HL-60 (cell line): ENCODE results near the gene ZBTB47.

Experiments used
- DNase-seq, 2 experiments: peaks; one replicate each; pipeline ENCODE4 v3.0.0-alpha.2; 2010 to 2020; ENCODE audit warnings: low read depth in 1 of 2, low spot score in 1 of 2
- H3K27ac ChIP-seq: fragments of 250-450 bp; sonication (Bioruptor Pico); replicated peaks from 2 replicates; pipeline ENCODE4 v1.5.1; 2020; ENCODE audit warnings: mild to moderate bottlenecking, moderate library complexity
- H3K27me3 ChIP-seq: fragments of 250-450 bp; sonication (Bioruptor Pico); 2 replicates; pipeline ENCODE4 v1.5.1; 2021; ENCODE audit warnings: mild to moderate bottlenecking, moderate library complexity; ENCODE audit not compliant: insufficient read depth, poor library complexity, severe bottlenecking
- H3K4me3 ChIP-seq: replicated peaks from 2 replicates; pipeline ENCODE4 v1.5.1; 2011; ENCODE audit warnings: mild to moderate bottlenecking, control low read depth, low read length; ENCODE audit not compliant: insufficient read depth
- CTCF ChIP-seq: IDR thresholded peaks from one replicate; pipeline ENCODE4 v1.5.1; 2011; ENCODE audit warnings: low read length, control low read depth, inconsistent platforms; ENCODE audit not compliant: insufficient read depth
- GABPA ChIP-seq: IDR thresholded peaks from 2 replicates; pipeline ENCODE4 v1.6.1; 2012; ENCODE audit warnings: low read depth
- POLR2AphosphoS5 ChIP-seq: IDR thresholded peaks from 2 replicates; pipeline ENCODE4 v1.6.1; 2012; ENCODE audit warnings: low read depth
- SPI1 ChIP-seq: IDR thresholded peaks from 2 replicates; pipeline ENCODE4 v1.6.1; 2012; ENCODE audit warnings: low read depth, mild to moderate bottlenecking, borderline replicate concordance
- TF ChIP-seq, protein P1 (sequence below): IDR thresholded peaks from 2 replicates; pipeline ENCODE4 v1.6.1; 2012; ENCODE audit warnings: low read depth; ENCODE audit not compliant: insufficient replicate concordance

ZBTB47 gene

DNA sequence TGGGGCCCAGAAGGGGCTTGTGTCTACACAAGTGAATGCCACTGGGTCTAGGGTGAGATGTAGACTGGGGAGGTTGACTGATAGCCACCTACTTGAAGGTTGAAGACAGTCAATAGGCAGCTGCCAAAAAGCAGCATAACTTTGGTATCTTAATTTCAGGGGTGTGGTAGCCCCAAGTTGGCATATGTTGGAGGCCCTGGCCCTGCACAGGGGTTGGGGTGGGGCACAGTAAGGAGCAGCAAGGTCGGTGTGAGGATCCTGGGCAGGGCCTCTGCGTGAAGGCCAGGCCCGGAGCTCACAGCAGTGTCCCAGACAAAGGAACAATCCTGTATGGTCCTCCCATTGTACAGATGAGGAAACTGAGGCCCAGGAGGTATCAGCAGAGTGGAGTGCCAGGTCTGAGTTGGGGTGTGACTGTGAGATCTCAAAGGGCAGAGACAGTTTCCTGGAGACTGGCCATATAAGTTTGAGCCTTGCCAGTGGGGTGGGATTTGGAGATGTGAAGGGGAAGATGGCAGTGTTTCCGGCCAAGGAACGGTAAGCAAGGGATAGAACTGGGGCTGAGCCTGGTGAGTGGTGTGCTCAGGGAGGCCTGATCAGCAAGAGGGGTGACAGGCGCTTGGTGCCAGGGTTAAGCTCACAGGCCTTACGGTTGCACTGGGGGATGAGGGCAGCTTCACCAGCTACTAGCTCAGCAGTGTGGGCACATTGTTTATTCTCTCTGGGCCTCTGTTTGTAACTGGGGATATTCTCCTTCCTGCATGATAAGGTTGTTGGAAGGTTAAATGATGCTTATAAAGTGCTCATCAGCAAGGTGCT is 33.5 kb downstream of the ZBTB47 start:
- H3K4me3 ChIP-seq: no peak overlapping the region
- H3K27me3 ChIP-seq: no peaks in the 10 kb centered on the region
- no peak for DNase-seq
- TF ChIP-seq GABPA: no peak
- TF ChIP-seq, protein P1, sequence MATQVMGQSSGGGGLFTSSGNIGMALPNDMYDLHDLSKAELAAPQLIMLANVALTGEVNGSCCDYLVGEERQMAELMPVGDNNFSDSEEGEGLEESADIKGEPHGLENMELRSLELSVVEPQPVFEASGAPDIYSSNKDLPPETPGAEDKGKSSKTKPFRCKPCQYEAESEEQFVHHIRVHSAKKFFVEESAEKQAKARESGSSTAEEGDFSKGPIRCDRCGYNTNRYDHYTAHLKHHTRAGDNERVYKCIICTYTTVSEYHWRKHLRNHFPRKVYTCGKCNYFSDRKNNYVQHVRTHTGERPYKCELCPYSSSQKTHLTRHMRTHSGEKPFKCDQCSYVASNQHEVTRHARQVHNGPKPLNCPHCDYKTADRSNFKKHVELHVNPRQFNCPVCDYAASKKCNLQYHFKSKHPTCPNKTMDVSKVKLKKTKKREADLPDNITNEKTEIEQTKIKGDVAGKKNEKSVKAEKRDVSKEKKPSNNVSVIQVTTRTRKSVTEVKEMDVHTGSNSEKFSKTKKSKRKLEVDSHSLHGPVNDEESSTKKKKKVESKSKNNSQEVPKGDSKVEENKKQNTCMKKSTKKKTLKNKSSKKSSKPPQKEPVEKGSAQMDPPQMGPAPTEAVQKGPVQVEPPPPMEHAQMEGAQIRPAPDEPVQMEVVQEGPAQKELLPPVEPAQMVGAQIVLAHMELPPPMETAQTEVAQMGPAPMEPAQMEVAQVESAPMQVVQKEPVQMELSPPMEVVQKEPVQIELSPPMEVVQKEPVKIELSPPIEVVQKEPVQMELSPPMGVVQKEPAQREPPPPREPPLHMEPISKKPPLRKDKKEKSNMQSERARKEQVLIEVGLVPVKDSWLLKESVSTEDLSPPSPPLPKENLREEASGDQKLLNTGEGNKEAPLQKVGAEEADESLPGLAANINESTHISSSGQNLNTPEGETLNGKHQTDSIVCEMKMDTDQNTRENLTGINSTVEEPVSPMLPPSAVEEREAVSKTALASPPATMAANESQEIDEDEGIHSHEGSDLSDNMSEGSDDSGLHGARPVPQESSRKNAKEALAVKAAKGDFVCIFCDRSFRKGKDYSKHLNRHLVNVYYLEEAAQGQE: no peak
- no peak for TF ChIP-seq SPI1
- TF ChIP-seq POLR2AphosphoS5: no peak
- TF ChIP-seq CTCF: no peak
- no peak overlapping the region for H3K27ac ChIP-seq

- no peak overlapping the region for H3K4me3 ChIP-seq
- no peak for TF ChIP-seq POLR2AphosphoS5
- TF ChIP-seq, protein P1: no peak
- DNase-seq: no peak
- no peak overlapping the region for H3K27ac ChIP-seq
- H3K27me3 ChIP-seq: no peaks in the 10 kb centered on the region
Observed at GRCh38 chr3:42688016-42688415, 34.5 kb downstream of the ZBTB47 start.

- TF ChIP-seq POLR2AphosphoS5 (no peak), CTCF (no peak), SPI1 (no peak), GABPA (no peak)
- TF ChIP-seq, protein P1: no peak
- H3K27me3 ChIP-seq: no peaks in the 10 kb centered on the region
- no peak overlapping the region for H3K4me3 ChIP-seq
- H3K27ac ChIP-seq: no peak overlapping the region
- DNase-seq: no peak
Observed at GRCh38 chr3:42688487-42689420, 35.3 kb downstream of the ZBTB47 start.
